Smooth muscle cell (in vitro differentiated cells): Measurements from ENCODE around the gene ERCC6L2. TPM values are rescaled to one million over a fixed set of nuclear protein-coding genes. Genes with fewer than 3 reads are reported as not detected.

Source experiments
- DNase-seq: peaks from one replicate; lab custom pipeline; 2025; ENCODE audit not compliant: unreplicated experiment; lab: John Stamatoyannopoulos, UW
- H2AFZ ChIP-seq: fragments of 200-600 bp; sonication (generic); 2 replicates; pipeline ENCODE4 v1.6.0; 2016; ENCODE audit warnings: antibody characterized with exemption, low read depth, mild to moderate bottlenecking
- H3F3A ChIP-seq: fragments of 200-600 bp; sonication (generic); 2 replicates; pipeline ENCODE4 v1.6.0; 2017; ENCODE audit warnings: antibody characterized with exemption, low read depth
- H3K27ac ChIP-seq: fragments of 200-600 bp; sonication (generic); 2 replicates; pipeline ENCODE4 v1.5.1; 2016; ENCODE audit warnings: low read depth, mild to moderate bottlenecking
- H3K27me3 ChIP-seq: fragments of 200-600 bp; sonication (generic); 2 replicates; pipeline ENCODE4 v1.6.1; 2016; ENCODE audit warnings: low read depth, mild to moderate bottlenecking
- H3K36me3 ChIP-seq: fragments of 200-600 bp; sonication (generic); 2 replicates; pipeline ENCODE4 v1.5.1; 2016; ENCODE audit warnings: low read depth
- H3K4me1 ChIP-seq: fragments of 200-600 bp; sonication (generic); 2 replicates; pipeline ENCODE4 v1.5.1; 2016; ENCODE audit warnings: low read depth
- H3K4me2 ChIP-seq: fragments of 200-600 bp; sonication (generic); 2 replicates; pipeline ENCODE4 v1.6.0; 2016; ENCODE audit warnings: mild to moderate bottlenecking
- H3K4me3 ChIP-seq: fragments of 200-600 bp; sonication (generic); 2 replicates; pipeline ENCODE4 v1.5.1; 2016; ENCODE audit warnings: mild to moderate bottlenecking
- H3K79me2 ChIP-seq: fragments of 200-600 bp; sonication (generic); 2 replicates; pipeline ENCODE4 v1.6.0; 2016; ENCODE audit warnings: low read depth, mild to moderate bottlenecking
- H3K9ac ChIP-seq: fragments of 200-600 bp; sonication (generic); 2 replicates; pipeline ENCODE4 v1.6.0; 2016; ENCODE audit warnings: low read depth
- H3K9me3 ChIP-seq: fragments of 200-600 bp; sonication (generic); replicated peaks from 2 replicates; pipeline ENCODE4 v1.5.1; 2016; ENCODE audit warnings: low read depth
- H4K20me1 ChIP-seq: fragments of 200-600 bp; sonication (generic); 2 replicates; pipeline ENCODE4 v1.6.0; 2016; ENCODE audit warnings: low read depth
- CTCF ChIP-seq: fragments of 200-600 bp; sonication (generic); IDR thresholded peaks from 2 replicates; pipeline ENCODE4 v1.5.1; 2017; ENCODE audit warnings: borderline replicate concordance, mild to moderate bottlenecking, antibody characterized with exemption; ENCODE audit not compliant: insufficient read depth, poor library complexity, severe bottlenecking
- WGBS: methylation state at CpG from one replicate; pipeline ENCODE4 v1.1.7; 2016; ENCODE audit warnings: low lambda C conversion rate; 5-methylcytosine and 5-hydroxymethylcytosine counted together
- polyA plus RNA-seq: library from polyadenylated mRNA; unstranded; fragments of >200 nt; fragmentation: Nextera tagmentation; extraction: Ambion mirVana; gene quantifications from 2 replicates; pipeline ENCODE4 v1.2.1, GENCODE V29; 2016
- total RNA-seq: library from RNA; depleted of rRNA; stranded (reverse); fragments of >200 nt; gene quantifications from 2 replicates; pipeline ENCODE4 v1.2.3, GENCODE V29; 2014

Gene ERCC6L2
- total and polyA plus RNA-seq, 2 experiments from 2014 or later = 9.6 to 39.4 TPM

DNA sequence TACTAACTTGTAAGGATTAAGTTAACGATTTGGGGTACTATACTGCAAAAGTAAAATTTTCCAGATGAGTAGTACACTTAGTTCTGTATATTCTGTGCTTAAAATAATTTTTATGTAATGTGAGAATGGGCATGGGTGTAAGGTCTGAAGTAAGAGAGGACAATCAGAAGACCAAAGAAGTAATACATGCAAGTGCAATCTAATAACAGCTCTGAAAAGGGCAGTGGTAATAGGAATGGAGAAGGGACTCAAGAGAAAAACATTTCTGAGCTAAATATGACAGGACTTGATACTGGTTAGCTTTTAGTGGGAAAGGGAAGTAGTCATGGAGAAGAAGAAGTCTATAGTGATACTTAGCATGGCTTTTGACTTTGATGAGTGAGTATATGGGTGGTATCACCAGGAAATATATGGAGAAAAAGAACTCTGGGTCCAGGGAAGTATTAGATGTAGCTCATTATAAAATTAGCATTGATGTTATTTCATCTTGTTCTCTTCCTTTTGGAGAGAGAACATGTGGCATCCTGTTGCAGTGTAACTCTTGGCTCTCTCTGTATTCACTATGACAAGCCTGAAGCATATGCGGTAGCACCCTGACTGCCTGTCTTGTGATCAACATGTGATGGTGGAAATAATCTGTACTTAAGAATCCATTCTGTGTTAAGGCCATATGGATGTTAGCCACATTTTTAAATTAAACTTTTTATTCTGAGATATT is 60.5 kb downstream of the ERCC6L2 start:
- Histone ChIP-seq H3K79me2 (no peaks in the 10 kb centered on the region), H3K9me3 (no peaks in the 10 kb centered on the region), H4K20me1 (no peaks in the 10 kb centered on the region), H3K27me3 (no peaks in the 10 kb centered on the region), H3K4me2 (no peak overlapping the region), H3K36me3 (peaks cover 29% of the 10 kb centered on the region), H3K27ac (no peak overlapping the region), H2AFZ (no peak overlapping the region), H3F3A (no peaks in the 10 kb centered on the region), H3K4me1 (no peaks in the 10 kb centered on the region), H3K9ac (no peak overlapping the region), H3K4me3 (no peak overlapping the region)
- no peak for TF ChIP-seq CTCF
- WGBS = 95% methylated on average over 2 of the region's 2 CpGs
- DNase-seq = no peak

DNA sequence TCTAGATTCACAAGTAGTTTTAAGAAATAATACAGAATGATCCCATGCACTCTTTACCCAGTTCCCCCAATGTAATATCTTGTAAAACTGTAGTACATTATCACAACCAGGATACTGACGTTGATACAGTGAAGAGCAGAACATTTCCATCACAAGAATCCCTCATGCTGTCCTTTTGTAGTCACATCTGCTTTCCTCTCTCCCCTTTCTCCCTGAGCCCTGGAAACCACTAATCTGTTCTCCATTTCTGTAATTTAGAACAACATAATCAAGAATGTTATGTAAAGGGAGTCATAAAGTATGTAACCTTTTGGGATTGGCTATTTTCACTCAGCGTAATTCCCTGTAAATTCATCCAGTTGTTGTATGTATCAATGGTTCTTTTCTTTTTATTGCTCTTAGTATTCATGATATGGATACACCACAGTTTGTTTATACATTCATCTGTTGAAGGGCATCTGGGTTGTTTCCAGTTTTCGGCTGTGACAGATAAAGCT is 61.1 kb downstream of the ERCC6L2 start:
- H3K4me2 ChIP-seq = no peak overlapping the region
- no peaks in the 10 kb centered on the region for H3K4me1 ChIP-seq
- no peaks in the 10 kb centered on the region for H3K9me3 ChIP-seq
- no peak overlapping the region for H3K27ac ChIP-seq
- H2AFZ ChIP-seq = no peak overlapping the region
- H3K4me3 ChIP-seq = no peak overlapping the region
- no peaks in the 10 kb centered on the region for H3K79me2 ChIP-seq
- no peaks in the 10 kb centered on the region for H3K27me3 ChIP-seq
- no peak for DNase-seq
- WGBS = 69% methylated on average over 3 of the region's 3 CpGs
- no peak overlapping the region for H3K9ac ChIP-seq
- no peaks in the 10 kb centered on the region for H3F3A ChIP-seq
- no peaks in the 10 kb centered on the region for H4K20me1 ChIP-seq
- TF ChIP-seq CTCF = no peak
- H3K36me3 ChIP-seq = peaks cover 32% of the 10 kb centered on the region

DNA sequence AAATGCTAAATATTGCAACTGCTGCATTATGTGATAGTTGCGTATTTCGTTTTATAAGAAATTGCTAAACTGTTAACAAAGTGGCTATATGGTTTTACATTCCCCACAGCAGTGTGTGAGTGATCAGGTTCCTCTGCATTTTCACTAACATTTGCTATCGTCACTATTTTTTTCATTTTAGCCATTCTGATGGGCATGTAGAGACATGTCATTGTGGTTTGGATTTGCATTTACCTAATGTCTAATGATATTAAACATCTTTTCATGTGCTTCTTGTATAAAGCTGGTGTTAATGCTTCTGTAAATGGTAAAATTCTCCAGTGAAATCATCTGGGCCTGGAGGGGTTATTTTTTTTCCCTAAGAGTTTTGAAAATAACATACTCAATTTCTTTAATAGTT is 61.6 kb downstream of the ERCC6L2 start:
- no peak overlapping the region for H3K4me2 ChIP-seq
- no peak overlapping the region for H3K9ac ChIP-seq
- H3K4me3 ChIP-seq = no peak overlapping the region
- no peaks in the 10 kb centered on the region for H3K9me3 ChIP-seq
- H3K36me3 ChIP-seq = peaks cover 36% of the 10 kb centered on the region
- no peaks in the 10 kb centered on the region for H3K4me1 ChIP-seq
- no peaks in the 10 kb centered on the region for H4K20me1 ChIP-seq
- DNase-seq = no peak
- H3K27ac ChIP-seq = no peak overlapping the region
- 88% methylated on average over 3 of the region's 3 CpGs for WGBS
- no peaks in the 10 kb centered on the region for H3K79me2 ChIP-seq
- no peak for TF ChIP-seq CTCF
- no peak overlapping the region for H2AFZ ChIP-seq
- H3K27me3 ChIP-seq = no peaks in the 10 kb centered on the region
- no peaks in the 10 kb centered on the region for H3F3A ChIP-seq

DNA sequence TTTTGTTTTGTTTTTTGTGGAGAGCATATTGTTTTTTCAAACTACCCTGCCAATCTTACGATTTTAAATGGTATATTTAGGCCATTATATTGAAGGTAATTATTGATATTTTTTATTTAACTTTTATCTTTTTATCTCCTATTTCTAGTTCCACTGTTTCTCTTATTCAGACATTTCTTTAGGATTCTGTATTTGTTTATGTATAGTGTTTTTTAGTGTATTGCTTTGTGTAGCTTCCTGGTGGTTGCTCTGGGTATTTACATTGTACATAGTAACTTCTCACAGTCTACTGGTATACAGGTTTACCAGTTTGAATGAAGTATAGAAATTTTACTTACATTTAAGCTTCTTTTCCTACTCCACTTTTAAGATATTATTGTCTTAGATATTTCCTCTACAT is 63.2 kb downstream of the ERCC6L2 start:
- TF ChIP-seq CTCF = no peak
- Histone ChIP-seq H3K9me3 (no peaks in the 10 kb centered on the region), H3K4me2 (no peak overlapping the region), H3K4me1 (no peaks in the 10 kb centered on the region), H3K9ac (no peak overlapping the region), H2AFZ (no peak overlapping the region), H3K79me2 (no peaks in the 10 kb centered on the region), H4K20me1 (no peaks in the 10 kb centered on the region), H3F3A (no peaks in the 10 kb centered on the region), H3K4me3 (no peak overlapping the region), H3K27ac (no peak overlapping the region), H3K36me3 (peaks cover 49% of the 10 kb centered on the region), H3K27me3 (no peaks in the 10 kb centered on the region)
- no peak for DNase-seq
- 97% methylated on average over 1 of the region's 1 CpG for WGBS
